Measurements from ENCODE around the gene ANO5. TPM values are rescaled to one million over a fixed set of nuclear protein-coding genes. Genes with fewer than 3 reads are reported as not detected.

Gene ANO5
- total and polyA plus RNA-seq, 2 of the 4 experiments (the other 2 are of a cell fraction): not detected

DNA sequence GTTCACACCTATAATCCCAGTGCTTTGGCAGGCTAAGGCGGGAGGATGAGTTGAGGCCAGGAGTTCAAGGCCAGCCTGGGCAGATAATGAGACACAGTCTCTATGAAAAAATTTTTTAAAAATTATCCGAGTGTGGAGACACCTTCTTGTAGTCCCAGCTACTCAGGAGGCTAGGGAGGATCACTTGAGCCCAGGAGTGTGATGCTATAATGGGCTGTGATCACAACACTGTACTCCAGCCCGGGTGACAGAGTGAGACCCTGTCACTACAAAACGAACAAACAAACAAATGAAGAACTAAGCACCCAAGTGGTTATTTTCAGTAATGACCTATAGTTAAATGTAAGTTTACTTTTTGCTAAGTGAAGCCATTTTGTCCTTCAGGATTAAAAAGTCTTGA, 32.3 kb downstream of the ANO5 start:
- WGBS, 2 experiments (ENCODE audit: extremely low coverage in 2 of 2, insufficient read length in 1 of 2): no CpG with 5 or more reads among the region's 4 CpGs
- H2BK120ac ChIP-seq (ENCODE audit: low read depth, low read length): no peak overlapping the region
- H2AK9ac ChIP-seq (replicated peaks; ENCODE audit: low read depth, low read length, poor library complexity): no peak overlapping the region
- no peak overlapping the region for H3K14ac ChIP-seq (replicated peaks; ENCODE audit: low read depth, low read length)
- H2BK20ac ChIP-seq (ENCODE audit: low read depth, low read length): no peak overlapping the region
- in situ Hi-C loops (cut with MboI; ENCODE audit: low sequenced_read_pairs) (no loop called here), dilution Hi-C loops (cut with HindIII; ENCODE audit: low sequenced_read_pairs, unreplicated experiment) (no loop called here), intact Hi-C loops (cut with micrococcal nuclease) (no loop called here)
- H3K18ac ChIP-seq (ENCODE audit: low read depth, low read length): no peak overlapping the region
- no peak overlapping the region for H3K56ac ChIP-seq (ENCODE audit: extremely low read depth, insufficient read depth, low read length)
- H4K20me1 ChIP-seq (ENCODE audit: insufficient read depth, low read length): no peaks in the 10 kb centered on the region
- H3K27me3 ChIP-seq (ENCODE audit: control insufficient read depth, insufficient read depth, low read length): no peaks in the 10 kb centered on the region
- no peak overlapping the region for H2AFZ ChIP-seq (replicated peaks; ENCODE audit: low read length, poor library complexity)
- no peak overlapping the region for H4K8ac ChIP-seq (ENCODE audit: low read depth in 2 of 2, low read length in 2 of 2)
- ChIA-PET CTCF (no interaction called here), POLR2A (ENCODE audit: unreplicated experiment) (no interaction called here)
- H3K4ac ChIP-seq (ENCODE audit: low read depth, low read length): no peak overlapping the region
- no peaks in the 10 kb centered on the region for H3K4me1 ChIP-seq (ENCODE audit: control insufficient read depth, insufficient read depth, low read length)
- no peak overlapping the region for H3K9ac ChIP-seq (ENCODE audit: low read depth, low read length)
- H3K23ac ChIP-seq (ENCODE audit: low read depth, low read length): no peak overlapping the region
- no peak overlapping the region for H2BK5ac ChIP-seq (ENCODE audit: low read depth, low read length, poor library complexity, severe bottlenecking)
- no peak overlapping the region for H4K5ac ChIP-seq (ENCODE audit: low read depth, low read length)
- no TSS peak for BruUV-seq (replicated peaks)
- no peak overlapping the region for H2AK5ac ChIP-seq (ENCODE audit: low read depth, low read length)
- H3K36me3 ChIP-seq (ENCODE audit: control insufficient read depth, insufficient read depth, low read length): no peaks in the 10 kb centered on the region
- no peak overlapping the region for H4K91ac ChIP-seq (ENCODE audit: insufficient read depth, low read depth, low read length)
- no peak overlapping the region for H3K4me2 ChIP-seq (ENCODE audit: low read depth, low read length)
- H3K9me1 ChIP-seq (ENCODE audit: insufficient read depth, low read length): no peaks in the 10 kb centered on the region
- no peak overlapping the region for H3K4me3 ChIP-seq (ENCODE audit: insufficient read depth, low read depth, low read length)
- ATAC-seq (ENCODE audit: low read depth) (no peak), DNase-seq (no peak)
- TF ChIP-seq, protein P1, sequence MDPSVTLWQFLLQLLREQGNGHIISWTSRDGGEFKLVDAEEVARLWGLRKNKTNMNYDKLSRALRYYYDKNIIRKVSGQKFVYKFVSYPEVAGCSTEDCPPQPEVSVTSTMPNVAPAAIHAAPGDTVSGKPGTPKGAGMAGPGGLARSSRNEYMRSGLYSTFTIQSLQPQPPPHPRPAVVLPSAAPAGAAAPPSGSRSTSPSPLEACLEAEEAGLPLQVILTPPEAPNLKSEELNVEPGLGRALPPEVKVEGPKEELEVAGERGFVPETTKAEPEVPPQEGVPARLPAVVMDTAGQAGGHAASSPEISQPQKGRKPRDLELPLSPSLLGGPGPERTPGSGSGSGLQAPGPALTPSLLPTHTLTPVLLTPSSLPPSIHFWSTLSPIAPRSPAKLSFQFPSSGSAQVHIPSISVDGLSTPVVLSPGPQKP (IDR thresholded peaks at IDR 0.05; ENCODE audit: borderline replicate concordance, low read depth, low read length): no peak
- no peaks in the 10 kb centered on the region for H3K79me1 ChIP-seq (ENCODE audit: low read depth in 1 of 2, low read length in 2 of 2)
- no peaks in the 10 kb centered on the region for H3K9me3 ChIP-seq (ENCODE audit: control insufficient read depth, insufficient read depth, low read length)
- no peak overlapping the region for H2BK15ac ChIP-seq (ENCODE audit: low read depth, low read length)
- H3K27ac ChIP-seq (ENCODE audit: insufficient read depth, low read length): no peak overlapping the region

All from IMR-90 (cell line).